NAMALWA (cell line): Measurements from ENCODE around the gene BMP10.

Experiments used
- DNase-seq: peaks from one replicate; pipeline ENCODE4 v3.0.0-alpha.2; 2015; ENCODE audit warnings: low spot score

Gene BMP10

DNA sequence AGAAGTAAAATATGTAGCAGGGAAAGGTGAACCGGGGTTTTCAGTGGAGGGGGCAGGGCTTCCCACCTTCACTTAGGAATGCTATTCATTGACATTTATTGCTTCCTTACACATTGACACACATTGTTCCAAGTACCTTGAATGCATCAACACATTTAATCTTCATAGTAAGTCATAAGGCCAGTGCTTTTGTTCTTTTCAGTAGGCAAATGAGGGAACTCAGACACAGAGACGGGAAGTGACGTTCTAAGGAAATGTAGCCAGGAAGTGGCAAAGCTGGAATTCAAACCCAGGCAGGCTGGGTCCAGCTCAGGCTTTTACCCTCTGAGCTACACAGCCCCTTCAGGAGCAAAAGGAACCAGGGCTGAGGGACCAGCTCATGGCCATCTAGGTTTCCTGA is 20.7 kb downstream of the BMP10 start:
- DNase-seq, result no peak

DNA sequence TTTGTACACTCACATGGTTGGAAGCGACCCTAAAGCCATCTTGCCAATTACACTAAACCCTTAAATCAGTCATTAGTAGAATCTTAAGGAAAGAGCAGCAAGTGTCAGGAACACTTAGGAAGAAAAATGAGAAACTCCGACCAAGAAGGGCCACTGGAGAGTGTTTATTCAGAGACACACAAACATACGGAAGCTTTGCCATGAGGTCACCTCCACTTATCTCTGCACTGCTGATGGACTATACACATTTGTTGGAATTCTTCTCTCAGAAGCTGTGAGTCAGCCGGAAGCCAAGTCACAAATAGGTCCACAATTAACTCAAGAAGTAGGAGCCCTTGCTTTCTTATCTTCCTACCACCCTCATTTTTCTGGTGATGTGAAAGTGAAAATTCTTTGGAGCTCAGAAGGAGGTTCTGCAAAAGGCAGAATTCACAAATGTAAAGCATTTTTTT is 21.6 kb downstream of the BMP10 start:
- DNase-seq, result no peak

DNA sequence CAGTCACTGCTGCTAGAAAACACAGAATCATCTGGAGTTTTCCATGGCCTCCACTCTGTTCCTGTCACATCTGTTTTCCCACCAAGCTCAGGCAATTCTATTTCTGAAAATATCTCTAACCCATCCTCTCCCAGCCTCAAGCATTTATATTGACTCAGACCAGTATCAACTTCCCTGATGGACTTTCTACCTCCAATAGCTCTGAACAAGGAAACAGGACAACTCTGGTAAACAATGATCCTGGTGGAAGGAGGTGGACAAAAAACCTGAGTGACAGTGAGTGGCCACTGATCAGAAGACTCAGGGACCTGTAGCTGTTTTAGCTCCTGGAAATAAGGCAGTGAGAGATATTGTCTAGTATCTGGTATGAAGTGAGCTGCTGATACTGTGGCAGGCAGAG is 23.4 kb downstream of the BMP10 start:
- DNase-seq, result no peak

DNA sequence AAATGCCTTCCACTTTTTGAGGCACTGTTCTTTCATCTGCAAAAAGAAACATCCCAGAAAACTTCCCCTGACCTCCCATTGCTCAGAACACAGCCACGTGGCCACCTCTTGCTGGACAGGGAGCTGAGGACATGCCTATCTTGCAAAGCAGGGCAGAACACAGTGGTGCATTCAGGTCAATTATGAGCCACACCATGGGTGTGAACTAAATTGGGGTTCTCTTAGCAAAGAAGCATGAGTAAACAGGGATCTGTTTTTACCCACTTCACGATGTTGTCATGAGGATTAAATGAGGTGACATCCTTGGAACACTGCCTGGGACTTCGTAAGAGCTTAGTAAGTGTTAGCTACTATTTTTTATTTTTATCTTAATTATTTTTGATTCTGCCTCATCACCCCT is 25.1 kb downstream of the BMP10 start:
- no peak for DNase-seq

DNA sequence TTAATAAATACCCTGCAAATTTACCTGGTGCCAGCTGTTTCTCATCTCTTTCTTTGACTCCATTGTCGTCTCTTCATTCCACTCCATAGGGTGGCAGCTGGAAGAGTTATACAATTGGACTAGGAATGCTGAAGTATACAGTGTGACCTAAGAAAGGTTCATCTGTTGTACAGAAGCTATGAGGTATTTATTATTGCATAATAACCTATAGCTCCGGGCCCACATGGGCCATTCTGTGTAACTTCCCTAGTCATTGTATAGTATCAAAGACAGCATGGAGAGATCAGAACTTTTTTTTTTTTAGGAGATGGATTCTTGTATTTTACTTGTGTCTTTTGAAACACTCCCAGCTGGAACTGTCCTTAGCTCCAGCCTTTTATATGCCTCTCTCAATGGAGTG is 26.2 kb downstream of the BMP10 start:
- DNase-seq, result no peak

DNA sequence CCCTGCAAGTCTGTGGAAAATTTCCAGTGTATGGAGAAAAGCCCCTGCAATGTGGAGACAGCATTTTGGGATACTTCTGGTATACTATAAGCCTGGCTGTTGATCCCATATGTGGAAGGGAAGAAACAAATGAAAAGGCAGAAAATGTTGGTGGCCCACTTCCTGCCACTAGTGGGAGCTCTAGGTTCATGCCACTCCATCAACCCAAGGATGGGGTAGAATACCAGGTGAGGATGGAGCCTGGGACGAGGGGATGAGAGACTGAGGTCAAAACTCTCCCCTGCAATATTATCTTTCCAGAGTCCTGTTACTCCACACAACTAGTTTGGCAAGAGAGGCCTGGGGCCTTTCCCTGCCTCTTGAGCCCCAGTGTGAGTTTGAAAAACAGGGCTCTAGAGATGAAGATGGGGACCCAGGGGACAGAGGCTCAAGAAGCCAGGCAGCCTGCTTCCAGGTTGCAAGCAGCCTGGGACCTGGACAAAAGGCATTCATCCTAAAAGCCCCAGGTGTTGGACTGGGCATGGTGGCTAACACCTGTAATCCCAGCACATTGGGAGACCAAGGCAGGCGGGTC is 31.9 kb downstream of the BMP10 start:
- DNase-seq, result peak; percentile 48

DNA sequence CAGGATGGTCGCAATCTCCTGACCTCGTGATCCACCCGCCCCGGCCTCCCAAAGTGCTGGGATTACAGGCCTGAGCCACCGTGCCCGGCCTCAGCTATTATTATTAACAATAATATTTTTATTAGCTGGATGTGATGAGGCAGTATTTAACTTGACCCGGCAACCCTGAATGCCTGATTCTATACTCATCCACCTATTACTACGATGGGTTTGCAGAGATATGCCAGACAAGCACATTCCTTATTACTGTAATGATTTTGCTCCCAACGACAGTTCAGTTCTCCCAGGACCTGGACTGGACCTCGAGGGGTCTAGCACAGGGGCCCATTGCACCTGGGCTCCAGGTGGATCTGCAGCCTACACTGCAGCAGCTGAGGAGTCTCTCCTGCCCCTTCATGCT is 32.6 kb downstream of the BMP10 start:
- no peak for DNase-seq

DNA sequence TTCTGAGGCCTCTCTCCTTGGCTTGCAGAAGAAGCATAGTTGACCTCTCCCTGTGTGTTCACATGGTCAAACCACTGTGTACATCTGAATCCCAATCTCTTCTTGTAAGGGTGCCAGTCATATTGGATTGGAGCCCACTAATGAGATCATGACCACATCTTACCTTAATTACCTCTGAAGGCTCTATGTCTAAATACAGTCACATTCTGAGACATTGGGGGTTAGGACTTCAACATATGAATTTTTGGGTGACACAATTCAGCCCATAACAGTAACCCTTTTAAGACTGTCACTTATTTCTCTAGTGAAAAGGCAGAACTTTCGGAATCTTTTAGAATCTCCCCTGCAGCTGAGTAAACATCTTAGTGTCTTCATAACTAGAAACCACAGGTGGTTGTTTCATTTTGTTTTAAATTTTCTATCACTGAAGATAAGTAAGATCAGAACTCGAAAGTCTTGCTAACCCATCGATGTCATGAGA is 33.3 kb downstream of the BMP10 start:
- DNase-seq, result no peak

DNA sequence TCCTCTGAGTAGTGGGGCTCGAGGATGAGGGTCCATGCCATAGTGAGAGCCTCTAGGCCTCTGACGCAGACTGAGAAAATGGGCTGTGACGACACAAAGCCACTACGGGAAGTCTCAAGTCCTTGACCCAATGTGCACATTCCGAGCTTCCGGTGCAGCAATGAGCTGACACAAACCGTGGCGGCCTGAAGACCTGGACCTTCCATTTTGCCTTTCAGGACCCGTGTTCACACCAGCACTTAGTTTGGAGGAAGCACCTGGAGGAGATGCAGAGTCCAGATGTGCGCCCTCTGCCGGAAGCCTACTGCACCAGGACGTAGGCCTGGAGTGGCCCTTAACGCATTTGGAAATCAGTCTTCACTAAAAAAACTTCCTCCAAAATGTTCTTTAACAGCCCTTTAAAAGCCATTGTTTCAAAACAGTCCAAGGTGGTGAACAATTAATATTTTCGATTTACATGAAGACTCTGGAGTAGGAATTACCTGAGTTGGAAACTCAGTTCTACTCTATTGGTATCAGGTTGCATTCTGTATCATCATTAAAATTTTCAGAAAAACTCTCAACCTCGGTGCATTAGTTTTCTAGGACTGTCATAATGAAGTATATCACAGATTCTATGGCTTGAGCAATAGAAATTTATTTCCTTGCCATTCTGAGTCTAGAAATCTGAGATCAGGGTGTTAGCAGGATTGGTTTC is 33.9 kb downstream of the BMP10 start:
- peak; percentile 79 for DNase-seq

DNA sequence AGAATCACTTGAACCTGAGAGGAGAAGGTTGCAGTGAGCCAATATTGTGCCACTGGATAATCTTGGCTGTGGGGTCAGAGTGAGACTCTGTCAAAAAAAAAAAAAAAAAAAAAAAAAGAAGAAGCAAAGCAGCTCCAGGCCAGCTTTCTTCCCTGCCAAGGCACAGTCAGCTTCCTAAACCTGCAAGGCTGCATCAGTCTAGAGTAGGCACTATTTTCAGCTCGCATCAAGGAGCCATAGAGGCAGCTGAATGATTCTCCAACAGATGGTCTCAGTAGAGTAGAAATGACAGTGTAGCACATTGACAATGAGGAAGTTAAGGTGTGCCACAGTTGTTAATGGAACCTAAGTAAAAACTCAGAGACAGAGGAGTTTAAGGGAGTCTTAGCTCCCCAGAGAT is 35.6 kb downstream of the BMP10 start:
- peak; percentile 59 for DNase-seq

DNA sequence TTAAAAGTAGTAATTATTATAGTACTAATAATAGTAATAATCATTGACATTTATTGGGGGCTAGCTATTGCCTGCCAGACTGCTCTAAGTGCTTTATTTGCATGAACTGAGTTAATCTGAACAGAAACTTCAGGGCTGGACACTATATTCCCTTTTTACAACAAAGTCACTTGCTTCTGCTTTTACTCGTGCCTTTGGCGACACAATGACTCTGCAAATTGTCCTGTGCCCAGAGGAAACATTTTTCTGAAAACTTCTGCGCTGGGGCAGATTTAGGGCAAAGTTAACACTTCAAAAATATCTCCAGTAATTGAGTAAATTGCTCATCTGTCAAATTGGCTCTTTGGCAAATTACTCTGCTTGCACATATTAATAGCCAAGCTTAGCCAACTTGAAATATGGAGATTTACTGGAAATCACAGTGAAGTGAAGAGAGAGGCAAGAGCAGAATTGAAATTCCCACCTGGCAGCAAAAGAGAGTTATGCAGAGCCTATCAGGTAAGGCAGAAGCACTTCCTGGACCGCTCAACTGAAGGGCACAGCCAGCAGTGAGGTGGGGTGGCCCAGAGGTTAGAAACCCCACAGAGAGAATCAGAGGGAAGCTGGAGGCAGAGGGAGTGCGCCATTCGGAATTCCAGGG is 36.3 kb downstream of the BMP10 start:
- DNase-seq, result no peak

DNA sequence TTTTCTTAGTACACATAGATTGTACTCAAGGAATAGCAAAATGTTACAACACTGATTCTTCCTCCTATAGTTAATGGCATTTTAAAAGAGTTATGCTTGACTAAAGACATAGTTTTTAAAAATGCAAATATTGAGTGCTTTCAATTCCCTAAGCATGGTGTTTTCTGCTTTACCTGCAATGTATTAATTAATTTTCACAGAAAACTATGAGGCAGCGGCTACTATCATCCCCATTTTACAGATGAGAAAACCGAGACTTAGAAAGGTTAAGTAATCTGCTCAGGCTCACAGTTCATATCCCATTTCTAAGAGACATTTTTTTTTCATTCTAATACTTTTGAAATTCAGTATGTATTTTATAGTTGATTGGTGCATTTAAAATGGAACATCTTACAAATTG is 38.0 kb downstream of the BMP10 start:
- no peak for DNase-seq

DNA sequence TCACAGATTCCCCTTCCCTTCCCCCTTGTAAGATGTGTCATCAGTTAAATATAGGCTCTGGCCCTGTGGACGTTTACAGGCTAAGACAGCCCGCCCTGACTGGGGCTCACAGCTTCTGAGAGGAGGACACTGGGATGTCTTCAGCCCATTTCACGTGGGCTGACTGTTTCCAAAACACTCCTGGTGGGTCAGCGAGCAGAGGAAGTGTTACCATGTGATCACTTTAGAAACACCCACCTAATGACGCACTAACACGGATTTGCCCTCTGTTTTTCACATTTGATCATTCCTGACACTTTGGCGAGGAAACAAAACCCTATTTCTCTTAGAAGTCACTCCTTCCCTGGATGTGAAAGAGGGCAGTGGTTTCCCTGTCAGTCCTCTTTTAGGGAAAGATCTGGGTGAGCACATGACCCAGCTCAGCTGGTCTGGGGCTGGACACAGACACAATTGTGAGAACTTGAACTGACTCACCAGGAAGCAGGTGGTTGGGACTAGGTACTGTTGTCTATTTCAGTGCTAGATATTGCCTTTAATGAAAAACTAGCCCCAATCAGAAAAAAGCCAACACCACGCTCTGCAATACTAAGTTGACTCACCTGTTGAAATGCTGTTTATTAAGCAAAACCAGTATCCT is 38.8 kb downstream of the BMP10 start:
- DNase-seq, result peak; percentile 16

DNA sequence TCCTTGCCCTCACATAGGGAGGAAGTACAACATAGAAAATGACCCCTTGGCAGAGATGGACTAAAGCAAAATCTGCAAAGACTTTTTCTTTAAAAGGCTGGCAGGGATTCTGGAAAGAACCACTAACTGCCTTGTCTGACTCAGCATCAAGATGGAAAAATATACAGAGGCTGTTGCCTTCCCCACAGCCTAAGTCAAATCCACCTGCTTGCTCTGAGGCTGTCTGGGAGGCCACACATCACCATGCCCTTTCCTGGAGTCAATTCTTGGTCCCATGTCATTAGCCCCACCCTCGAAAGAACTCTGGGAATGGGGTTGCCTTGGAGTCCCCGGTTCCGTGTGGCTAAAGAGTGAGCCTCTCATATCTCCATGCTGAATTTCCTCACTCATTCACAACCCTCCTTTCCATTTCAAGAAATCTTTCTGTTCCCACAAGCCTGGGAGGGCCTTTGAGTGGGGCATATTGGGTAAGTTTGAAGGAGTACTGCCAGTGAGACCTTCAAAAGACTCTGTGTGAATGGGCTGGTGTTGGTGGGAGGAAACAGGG is 39.4 kb downstream of the BMP10 start:
- no peak for DNase-seq

DNA sequence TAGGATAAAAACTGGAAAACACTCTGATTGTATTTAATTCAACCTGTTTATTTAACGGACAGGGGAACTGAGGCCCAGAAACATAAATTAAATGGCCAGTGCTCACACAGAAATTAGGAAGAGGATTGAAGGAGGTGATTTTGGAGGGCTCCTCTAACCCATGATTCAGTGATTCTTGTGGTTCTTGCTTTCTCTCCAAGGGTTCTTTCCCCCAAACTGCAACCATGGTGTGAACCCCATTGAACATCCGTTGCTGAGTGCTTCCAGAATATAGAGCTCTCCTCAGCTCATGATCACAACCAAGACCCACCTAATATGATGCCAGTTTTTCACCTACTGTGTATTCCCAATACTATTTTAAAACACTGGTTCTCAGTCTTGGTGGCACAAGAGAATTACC is 41.4 kb downstream of the BMP10 start:
- DNase-seq, result no peak

DNA sequence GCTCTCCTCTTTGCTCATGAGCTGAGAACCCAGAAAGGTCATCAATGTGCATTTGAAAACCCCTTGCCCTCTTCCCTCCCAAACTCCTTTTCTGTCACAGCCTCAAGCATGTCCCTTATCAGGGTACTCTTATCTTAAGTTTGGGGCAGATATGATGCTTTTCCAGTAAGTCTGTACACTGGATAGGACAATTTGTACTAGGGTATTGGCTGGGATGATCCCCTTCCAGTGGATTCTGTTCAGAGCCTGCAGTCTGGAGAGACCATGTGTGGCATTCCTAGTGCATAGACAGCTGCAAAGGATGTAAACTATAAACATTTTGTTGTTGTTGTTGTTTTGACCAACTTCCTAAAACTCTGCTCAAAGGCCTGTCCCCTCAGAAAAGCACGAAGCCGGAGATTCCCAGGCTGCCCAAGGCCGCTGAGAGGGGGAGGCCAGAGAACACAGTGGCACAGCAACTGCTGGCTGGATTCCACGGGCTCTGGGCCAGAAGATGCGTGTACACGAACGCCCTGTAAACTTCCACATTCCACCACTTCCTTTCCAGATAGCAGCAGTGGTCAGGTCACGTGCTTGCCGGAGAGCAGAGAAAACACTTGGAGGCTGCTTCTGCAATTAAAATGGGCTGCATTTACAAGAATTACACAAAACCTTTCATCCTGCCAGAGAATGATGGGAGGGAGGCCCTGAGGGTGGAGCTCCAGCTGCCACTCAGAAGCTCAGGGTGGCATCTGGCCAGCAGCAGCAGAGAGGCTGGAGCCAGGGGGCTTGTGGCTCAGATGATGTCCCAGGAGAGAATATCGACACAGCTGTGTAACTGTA is 42.1 kb downstream of the BMP10 start:
- DNase-seq, result peak; percentile 73

DNA sequence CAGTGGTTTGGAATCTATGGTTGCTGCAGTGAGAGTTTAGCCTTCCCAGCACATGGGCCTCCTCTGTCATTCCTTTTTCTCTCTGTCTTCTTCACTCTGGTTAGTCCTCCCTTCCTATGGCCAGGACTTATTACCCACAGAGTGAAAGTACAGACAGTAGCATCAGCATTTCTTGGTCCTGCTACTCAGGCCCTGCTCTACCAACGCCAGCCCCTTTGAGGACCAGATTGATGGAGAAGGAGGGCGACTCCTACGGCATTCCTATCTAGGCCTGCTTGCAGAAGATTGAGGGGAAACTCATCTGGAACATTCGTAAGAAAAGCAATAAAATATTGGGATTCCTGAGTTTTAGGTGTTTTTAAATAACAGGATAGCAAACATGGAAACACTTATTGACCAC is 43.5 kb downstream of the BMP10 start:
- no peak for DNase-seq

DNA sequence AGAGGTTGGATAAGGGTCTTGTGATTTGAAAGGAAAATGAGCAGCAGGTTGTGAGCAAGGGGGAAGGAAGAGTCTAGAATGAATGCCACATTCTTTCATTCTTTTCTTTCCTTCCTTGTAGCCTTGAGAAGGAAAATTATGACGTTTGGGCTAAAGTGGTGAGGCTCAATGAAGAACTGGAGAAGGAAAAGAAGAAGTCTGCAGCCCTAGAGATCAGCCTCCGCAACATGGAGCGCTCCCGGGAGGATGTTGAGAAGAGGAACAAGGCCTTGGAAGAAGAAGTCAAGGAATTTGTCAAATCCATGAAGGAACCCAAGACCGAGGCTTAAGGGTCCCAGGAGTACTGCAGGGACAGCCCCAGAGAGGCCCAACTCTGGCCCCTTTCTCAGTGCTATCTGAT is 45.3 kb downstream of the BMP10 start:
- DNase-seq, result no peak

DNA sequence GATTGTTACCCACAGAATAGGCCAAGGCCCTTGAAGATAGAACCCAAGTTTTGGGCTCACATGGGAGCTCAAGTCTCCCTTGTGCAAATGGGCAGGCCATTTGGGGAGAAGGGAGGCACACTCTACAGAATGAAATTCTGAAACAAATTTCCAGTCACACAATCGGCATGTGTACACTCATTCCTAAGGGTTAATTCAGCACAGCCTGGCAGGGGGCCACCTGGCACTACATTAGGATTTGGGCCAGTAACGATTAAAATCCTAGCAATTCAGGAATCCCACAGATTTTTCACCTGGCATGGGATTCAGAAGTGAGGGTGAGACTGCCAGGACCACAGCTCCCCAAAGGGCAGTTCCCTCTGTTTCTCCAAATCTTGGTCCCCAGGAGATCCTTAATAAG is 46.4 kb downstream of the BMP10 start:
- no peak for DNase-seq

DNA sequence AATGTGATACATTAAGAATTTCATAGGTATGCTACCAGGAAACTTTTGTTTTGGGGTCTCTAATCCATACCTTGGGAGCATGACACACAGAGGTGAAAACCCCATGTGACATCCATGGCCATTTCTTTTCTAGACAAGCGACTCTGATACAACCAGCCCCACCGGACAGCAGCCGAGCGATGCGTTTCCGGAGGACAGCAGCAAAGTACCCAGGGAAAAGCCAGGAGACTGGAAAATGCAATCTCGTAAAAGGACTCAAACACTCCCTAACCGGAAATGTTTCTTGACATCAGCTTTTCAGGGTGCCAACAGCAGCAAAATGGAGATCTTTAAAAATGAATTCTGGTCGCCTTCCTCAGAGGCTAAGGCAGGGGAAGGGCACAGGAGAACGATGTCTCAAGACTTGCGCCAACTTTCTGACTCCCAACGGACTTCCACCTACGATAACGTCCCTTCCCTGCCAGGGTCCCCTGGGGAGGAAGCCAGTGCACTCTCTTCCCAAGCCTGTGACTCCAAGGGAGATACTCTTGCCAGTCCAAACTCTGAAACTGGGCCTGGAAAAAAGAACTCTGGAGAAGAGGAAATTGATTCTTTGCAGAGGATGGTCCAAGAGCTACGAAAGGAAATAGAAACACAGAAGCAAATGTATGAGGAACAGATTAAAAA is 48.9 kb downstream of the BMP10 start:
- no peak for DNase-seq

DNA sequence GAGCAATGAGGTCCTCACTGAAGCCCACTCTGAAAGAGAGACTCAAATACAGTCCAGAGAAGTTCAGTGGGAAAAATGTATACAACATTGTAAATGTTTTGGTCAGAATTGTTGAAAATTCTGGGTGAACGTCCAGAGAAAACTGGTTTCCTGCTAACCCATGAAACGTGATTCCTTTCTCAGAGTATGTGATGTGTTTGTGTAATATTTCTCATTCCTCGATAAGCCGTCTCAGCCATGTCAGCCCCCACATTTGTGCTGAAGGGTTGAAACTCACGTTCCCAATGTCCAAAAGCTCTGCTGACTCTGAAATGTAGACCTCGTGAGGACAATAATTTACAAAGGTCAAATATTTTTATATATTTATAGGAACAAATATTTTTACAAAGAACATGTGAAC is 51.6 kb downstream of the BMP10 start:
- no peak for DNase-seq
